Ovary (tissue), 9 donors: Measurements from ENCODE around the gene ZMAT5. TPM values are rescaled to one million over a fixed set of nuclear protein-coding genes. Genes with fewer than 3 reads are reported as not detected.

Experiments
- DNase-seq, 5 donors: peaks; one replicate each; pipeline ENCODE4 v3.0.0-alpha.2; 2019 to 2020
- H3K27ac ChIP-seq, 2 donors: fragments of 200-600 bp; one replicate each; pipeline versions ENCODE4 v1.5.1 to v1.8.0; 2019 to 2022
- H3K27me3 ChIP-seq: fragments of 200-600 bp; one replicate; pipeline ENCODE4 v1.8.0; 2022
- H3K36me3 ChIP-seq: fragments of 200-600 bp; sonication (generic); one replicate; pipeline ENCODE4 v1.5.1; 2019
- H3K4me1 ChIP-seq: one replicate; pipeline ENCODE4 v1.8.1; 2013; ENCODE audit warnings: mild to moderate bottlenecking, moderate library complexity; ENCODE audit not compliant: insufficient read depth
- H3K4me3 ChIP-seq: fragments of 200-600 bp; sonication (generic); one replicate; pipeline ENCODE4 v1.5.1; 2017
- H3K9me3 ChIP-seq, 2 donors: fragments of 200-600 bp in 1 of 2; sonication (generic) in 1 of 2; one replicate each; pipeline versions ENCODE4 v1.5.1 to v1.8.1; 2013 to 2019; ENCODE audit warnings: mild to moderate bottlenecking in 1 of 2, moderate library complexity in 1 of 2
- CTCF ChIP-seq, 3 donors: fragments of 450-650 bp in 2 of 3; fragments of 200-600 bp in 1 of 3; IDR thresholded peaks; one replicate each; pipeline versions ENCODE4 v1.5.1 to v1.8.0; 2016 to 2022; ENCODE audit warnings: antibody characterized with exemption in 3 of 3, mild to moderate bottlenecking in 1 of 3
- EP300 ChIP-seq: sonication (generic); formaldehyde crosslinking; IDR thresholded peaks from one replicate; pipeline ENCODE4 v1.6.1; 2017; ENCODE audit warnings: antibody characterized with exemption
- POLR2A ChIP-seq: fragments of 450-650 bp; IDR thresholded peaks from one replicate; pipeline ENCODE4 v1.6.1; 2017; ENCODE audit warnings: antibody characterized with exemption, mild to moderate bottlenecking, moderate library complexity
- WGBS, 3 donors: extraction: QIAGEN DNeasy Blood & Tissue Kit in 1 of 3; methylation state at CpG; one replicate each; pipeline versions ENCODE4 v1.1.5 to v1.1.7; 2013 to 2017; 5-methylcytosine and 5-hydroxymethylcytosine counted together
- intact Hi-C, 4 donors: fragments of 100-400 bp; cut with DNase I; formaldehyde crosslinking; loops; one replicate each; pipeline versions ENCODE4 v1.11.0 to v1.15.1; 2022 to 2023
- polyA plus RNA-seq, 2 donors: library from polyadenylated mRNA; stranded (reverse); fragments of 200-250 nt in 1 of 2; fragments of 350-450 nt in 1 of 2; fragmentation: Illumina TruSeq in 1 of 2; extraction: RNeasy Lipid Tissue Mini Kit (QIAGEN cat#74804) in 1 of 2; gene quantifications; one replicate each; pipeline ENCODE4 v1.2.3, GENCODE V29; 2013 to 2014
- total RNA-seq, 7 donors: library from RNA; depleted of rRNA in 2 of 7; stranded (reverse); fragments of >200 nt in 2 of 7; fragmentation: NEBNext Ultra II Directional in 3 of 7; extraction: Animal tissue kit (Norgen Biotek cat#: 25700) in 3 of 7; gene quantifications; one replicate each; pipeline versions ENCODE4 v1.1.0 to v1.2.4, GENCODE V29; 2016 to 2023
- donor health status: DM: no; HTN: no; CAD: no; lungs with moderate emphysema.
- donor health status: DM: no; HTN: no; CAD: no.
- donor health status: Bipolar disorder and iron deficiency.
- donor health status: DM: yes; HTN: yes; CAD: no.
- donor health status: DM: no; HTN: no; CAD: no.
- donor health status: DM: yes; HTN: yes; CAD: no.

The ZMAT5 gene
- total and polyA plus RNA-seq, 9 donors = 5.7 to 27.2 (median 21.4) TPM

- peak; percentile 51 to 84 (median 78) for DNase-seq
- no peaks in the 10 kb centered on the region for H3K36me3 ChIP-seq
These were observed 32.4 kb upstream of the ZMAT5 start for GRCh38 chr22:29799217-29799680.

GRCh38 chr22:29798801-29799200 lies 32.0 kb upstream of the ZMAT5 start:
- H3K4me3 ChIP-seq = no peak overlapping the region

More at GRCh38 chr22:29799217-29799680, 32.4 kb upstream of the ZMAT5 start:
- intact Hi-C loops = no loop called here
- H3K27me3 ChIP-seq = no peaks in the 10 kb centered on the region
- H3K4me3 ChIP-seq = no peak overlapping the region
- no peaks in the 10 kb centered on the region for H3K9me3 ChIP-seq
- H3K4me1 ChIP-seq = no peaks in the 10 kb centered on the region
- H3K27ac ChIP-seq = peak overlapping the region in 1 of 2 donors; percentile 2
- no peak for TF ChIP-seq POLR2A
- no peak for TF ChIP-seq CTCF (IDR thresholded peaks at IDR 0.05)
- no peak for TF ChIP-seq EP300
- 38 to 68% (median 43%) methylated on average over 8 of the region's 8 CpGs for WGBS, 3 donors

GRCh38 chr22:29798318-29798717 lies 31.5 kb upstream of the ZMAT5 start:
- no peak for DNase-seq
- H3K4me1 ChIP-seq = no peaks in the 10 kb centered on the region
- no peak overlapping the region for H3K27ac ChIP-seq
- no peaks in the 10 kb centered on the region for H3K36me3 ChIP-seq
- H3K27me3 ChIP-seq = no peaks in the 10 kb centered on the region
- TF ChIP-seq EP300 = no peak
- no peak for TF ChIP-seq CTCF (IDR thresholded peaks at IDR 0.05)
- no peak for TF ChIP-seq POLR2A
- 75 to 84% (median 81%) methylated on average over 6 of the region's 6 CpGs for WGBS, 3 donors
- H3K9me3 ChIP-seq = no peaks in the 10 kb centered on the region
- no peak overlapping the region for H3K4me3 ChIP-seq
- intact Hi-C loops = no loop called here

More at GRCh38 chr22:29798801-29799200, 32.0 kb upstream of the ZMAT5 start:
- TF ChIP-seq CTCF (IDR thresholded peaks at IDR 0.05) (no peak), EP300 (no peak), POLR2A (no peak)
- no peaks in the 10 kb centered on the region for H3K36me3 ChIP-seq
- no peak for DNase-seq
- 75 to 90% (median 85%) methylated on average over 2 of the region's 2 CpGs for WGBS, 3 donors
- no peak overlapping the region for H3K27ac ChIP-seq
- intact Hi-C loops = no loop called here
- H3K9me3 ChIP-seq = no peaks in the 10 kb centered on the region
- no peaks in the 10 kb centered on the region for H3K4me1 ChIP-seq
- H3K27me3 ChIP-seq = no peaks in the 10 kb centered on the region

- intact Hi-C loops = no loop called here
- Histone ChIP-seq H3K4me3 (no peak overlapping the region), H3K36me3 (no peaks in the 10 kb centered on the region), H3K27ac (no peak overlapping the region), H3K9me3 (no peaks in the 10 kb centered on the region), H3K27me3 (no peaks in the 10 kb centered on the region), H3K4me1 (no peaks in the 10 kb centered on the region)
- DNase-seq = no peak
- TF ChIP-seq POLR2A (no peak), CTCF (IDR thresholded peaks at IDR 0.05) (no peak), EP300 (no peak)
- WGBS, 3 donors = 97 to 99% (median 98%) methylated on average over 3 of the region's 3 CpGs
These were observed 30.5 kb upstream of the ZMAT5 start for GRCh38 chr22:29797351-29797750.
